ENCODE data around the gene MDFIC.

- TF ChIP-seq POLR2A (IDR thresholded peaks at IDR 0.05; ENCODE audit: extremely low read depth, insufficient read length) (no peak), CTCF (IDR thresholded peaks at IDR 0.05; ENCODE audit: low read depth, low read length) (no peak), MYC (IDR thresholded peaks at IDR 0.05; ENCODE audit: low read depth, low read length) (no peak), MAX (IDR thresholded peaks at IDR 0.05; ENCODE audit: low read depth, low read length) (no peak)
Measured at GRCh38 chr7:115033917-115034459, 112.1 kb downstream of the MDFIC start.

Data from NB4 (cell line).